Vagina (tissue), 2 donors: ENCODE data around the gene FSTL3.

Experiments used
- CTCF ChIP-seq, 3 experiments: fragments of 450-650 bp in 2 of 3; fragments of 200-600 bp in 1 of 3; sonication (generic) in 1 of 3; IDR thresholded peaks; one replicate each; pipeline ENCODE4 v1.5.1; 2017 to 2019; ENCODE audit warnings: antibody characterized with exemption in 3 of 3, mild to moderate bottlenecking in 2 of 3, moderate library complexity in 2 of 3
- POLR2A ChIP-seq, 2 donors: fragments of 450-650 bp; IDR thresholded peaks; one replicate each; pipeline ENCODE4 v1.6.1; 2017; ENCODE audit warnings: antibody characterized with exemption in 2 of 2, mild to moderate bottlenecking in 2 of 2, moderate library complexity in 2 of 2
- POLR2AphosphoS5 ChIP-seq, 2 donors: sonication (generic); formaldehyde crosslinking; IDR thresholded peaks; one replicate each; pipeline ENCODE4 v1.9.0; 2017; ENCODE audit warnings: antibody characterized with exemption in 2 of 2, mild to moderate bottlenecking in 2 of 2, low read depth in 1 of 2; ENCODE audit not compliant: insufficient read depth in 1 of 2

DNA sequence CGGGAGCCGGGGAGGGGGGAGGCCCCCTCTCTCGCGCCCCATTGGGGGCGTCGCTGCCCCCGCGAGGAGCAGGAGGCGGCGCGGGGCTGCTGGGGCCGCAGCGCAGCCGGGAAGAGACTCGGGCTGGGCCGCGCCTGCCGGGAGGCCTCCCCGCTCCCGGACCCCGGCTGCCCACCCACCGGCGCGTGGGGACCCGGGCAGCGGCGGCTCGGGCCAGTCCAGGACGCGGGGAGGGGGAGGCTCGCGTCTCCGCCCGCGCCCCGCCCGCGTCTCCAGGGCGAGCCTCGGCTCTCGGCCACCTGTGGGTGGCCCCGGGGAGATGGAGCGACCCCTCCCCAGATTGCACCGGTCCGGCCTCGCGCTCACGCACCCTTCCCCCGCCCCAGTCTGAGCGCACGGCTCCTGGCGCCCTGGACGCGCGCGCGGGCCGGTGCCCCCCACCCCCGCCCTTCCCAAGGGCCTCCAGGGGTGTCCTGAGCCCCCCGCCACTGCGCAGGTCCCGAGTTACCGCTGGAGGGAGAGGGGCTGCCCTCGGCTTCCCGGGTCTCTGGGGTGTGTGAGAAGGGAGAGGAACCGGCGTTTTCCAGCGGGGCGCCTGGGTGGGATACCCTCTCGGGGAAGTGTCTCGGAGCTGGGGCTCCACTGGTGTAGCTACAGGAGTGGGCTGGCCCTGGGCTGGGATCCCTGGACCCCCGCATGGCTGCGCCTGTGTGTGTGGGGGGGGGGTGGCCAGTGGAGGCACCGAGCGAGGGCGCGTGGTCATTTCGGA, 33.2 kb downstream of the FSTL3 start:
- no peak for TF ChIP-seq CTCF (IDR thresholded peaks at IDR 0.05)
- no peak for TF ChIP-seq POLR2A (IDR thresholded peaks at IDR 0.05)
- no peak for TF ChIP-seq POLR2AphosphoS5 (IDR thresholded peaks at IDR 0.05; ENCODE audit: insufficient read depth in 1 of 2, low read depth in 1 of 2)
